Neutrophil (primary cell): ENCODE data around the gene HBE1.
"Not testable (repeated sequence)": the region's sequence is repeated elsewhere in the genome, so short reads cannot be mapped to it uniquely, and the experiment has no call there.

ENCODE experiments used
- H3K27ac ChIP-seq: fragments of 200-600 bp; sonication (generic); 2 replicates; pipeline ENCODE4 v1.5.1; 2016; ENCODE audit warnings: mild to moderate bottlenecking, moderate library complexity
- H3K27me3 ChIP-seq: fragments of 200-600 bp; sonication (generic); 2 replicates; pipeline ENCODE4 v1.6.0; 2016; ENCODE audit warnings: mild to moderate bottlenecking
- H3K36me3 ChIP-seq: fragments of 200-600 bp; sonication (generic); 2 replicates; pipeline ENCODE4 v1.5.1; 2017
- H3K4me1 ChIP-seq, 2 experiments: fragments of 200-600 bp in 1 of 2; sonication (generic) in 1 of 2; 1 replicate in 1 of 2; 2 replicates in 1 of 2; pipeline versions ENCODE4 v1.5.1 to v1.6.1; 2013 to 2016; ENCODE audit warnings: low read depth in 1 of 2, low read length in 1 of 2, mild to moderate bottlenecking in 1 of 2, moderate library complexity in 1 of 2; ENCODE audit not compliant: control insufficient read depth in 1 of 2, insufficient read depth in 1 of 2
- H3K4me3 ChIP-seq, 2 experiments: fragments of 200-600 bp in 1 of 2; sonication (generic) in 1 of 2; 1 replicate in 1 of 2; 2 replicates in 1 of 2; pipeline ENCODE4 v1.5.1; 2013 to 2016; ENCODE audit warnings: low read depth in 1 of 2, low read length in 1 of 2, mild to moderate bottlenecking in 1 of 2, moderate library complexity in 1 of 2
- H3K9me3 ChIP-seq: fragments of 200-600 bp; sonication (generic); 2 replicates; pipeline ENCODE4 v1.5.1; 2016
- TF ChIP-seq, protein P1 (sequence below): fragments of 200-600 bp; sonication (generic); IDR thresholded peaks from 2 replicates; pipeline ENCODE4 v1.5.1; 2016; ENCODE audit warnings: antibody characterized with exemption

Gene HBE1

DNA sequence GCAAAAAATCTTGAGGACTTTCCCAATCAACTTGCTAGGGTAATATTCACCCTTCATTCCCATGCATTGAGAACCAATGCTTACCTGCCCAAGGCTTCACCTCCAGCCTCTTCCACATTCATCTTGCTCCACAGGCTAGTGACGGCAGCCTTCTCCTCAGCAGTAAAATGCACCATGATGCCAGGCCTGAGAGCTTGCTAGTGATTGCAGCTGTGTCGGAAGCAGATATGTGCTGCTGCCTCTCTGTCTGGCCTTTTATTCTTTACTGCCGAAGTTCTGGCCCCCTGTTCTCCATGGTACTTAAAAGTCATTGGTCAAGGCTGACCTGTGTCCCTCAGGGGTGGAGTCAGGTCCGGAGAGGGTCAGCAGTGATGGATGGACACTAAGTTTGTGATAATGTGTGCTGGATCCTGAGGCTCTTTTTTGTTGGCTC lies at the start of gene HBE1:
Gene HBE1 (minus strand): TSS at position 231 of the 433 bp plus-strand sequence. CDS start 55 bp downstream, at position 176.
- peaks cover 3% of the 10 kb centered on the region for H3K9me3 ChIP-seq
- TF ChIP-seq, protein P1, sequence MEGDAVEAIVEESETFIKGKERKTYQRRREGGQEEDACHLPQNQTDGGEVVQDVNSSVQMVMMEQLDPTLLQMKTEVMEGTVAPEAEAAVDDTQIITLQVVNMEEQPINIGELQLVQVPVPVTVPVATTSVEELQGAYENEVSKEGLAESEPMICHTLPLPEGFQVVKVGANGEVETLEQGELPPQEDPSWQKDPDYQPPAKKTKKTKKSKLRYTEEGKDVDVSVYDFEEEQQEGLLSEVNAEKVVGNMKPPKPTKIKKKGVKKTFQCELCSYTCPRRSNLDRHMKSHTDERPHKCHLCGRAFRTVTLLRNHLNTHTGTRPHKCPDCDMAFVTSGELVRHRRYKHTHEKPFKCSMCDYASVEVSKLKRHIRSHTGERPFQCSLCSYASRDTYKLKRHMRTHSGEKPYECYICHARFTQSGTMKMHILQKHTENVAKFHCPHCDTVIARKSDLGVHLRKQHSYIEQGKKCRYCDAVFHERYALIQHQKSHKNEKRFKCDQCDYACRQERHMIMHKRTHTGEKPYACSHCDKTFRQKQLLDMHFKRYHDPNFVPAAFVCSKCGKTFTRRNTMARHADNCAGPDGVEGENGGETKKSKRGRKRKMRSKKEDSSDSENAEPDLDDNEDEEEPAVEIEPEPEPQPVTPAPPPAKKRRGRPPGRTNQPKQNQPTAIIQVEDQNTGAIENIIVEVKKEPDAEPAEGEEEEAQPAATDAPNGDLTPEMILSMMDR: no peak
- no peak within 1 kb of the TSS for H3K27ac ChIP-seq
- H3K36me3 ChIP-seq: no peaks in the 10 kb centered on the region
- H3K4me3 ChIP-seq: no peak within 1 kb of the TSS
- H3K4me1 ChIP-seq: no peaks in the 10 kb centered on the region
- no peaks in the 10 kb centered on the region for H3K27me3 ChIP-seq

DNA sequence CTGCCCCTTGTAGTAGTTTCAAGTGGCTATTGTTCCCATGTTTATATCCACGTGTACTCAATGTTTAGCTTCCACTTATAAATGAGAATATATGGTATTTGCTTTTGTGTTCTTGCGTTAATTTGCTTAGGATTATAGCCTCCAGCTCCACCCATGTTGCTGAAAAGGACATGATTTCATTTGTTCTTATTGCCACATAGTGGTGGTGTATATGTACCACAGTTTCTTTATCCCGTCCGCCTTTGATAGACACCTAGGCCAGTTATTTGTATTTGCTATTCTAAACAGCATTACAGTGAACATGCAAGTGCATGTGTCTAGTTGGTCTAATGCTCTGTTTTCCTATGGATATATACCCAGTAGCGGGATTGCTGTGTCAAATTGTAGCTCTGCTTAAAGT lies 47.5 kb upstream of the HBE1 start:
- Histone ChIP-seq H3K4me3 (no peak overlapping the region), H3K4me1 (no peaks in the 10 kb centered on the region), H3K27ac (no peak overlapping the region), H3K36me3 (no peaks in the 10 kb centered on the region), H3K27me3 (no peaks in the 10 kb centered on the region), H3K9me3 (no peaks in the 10 kb centered on the region)
- TF ChIP-seq, protein P1: no peak

DNA sequence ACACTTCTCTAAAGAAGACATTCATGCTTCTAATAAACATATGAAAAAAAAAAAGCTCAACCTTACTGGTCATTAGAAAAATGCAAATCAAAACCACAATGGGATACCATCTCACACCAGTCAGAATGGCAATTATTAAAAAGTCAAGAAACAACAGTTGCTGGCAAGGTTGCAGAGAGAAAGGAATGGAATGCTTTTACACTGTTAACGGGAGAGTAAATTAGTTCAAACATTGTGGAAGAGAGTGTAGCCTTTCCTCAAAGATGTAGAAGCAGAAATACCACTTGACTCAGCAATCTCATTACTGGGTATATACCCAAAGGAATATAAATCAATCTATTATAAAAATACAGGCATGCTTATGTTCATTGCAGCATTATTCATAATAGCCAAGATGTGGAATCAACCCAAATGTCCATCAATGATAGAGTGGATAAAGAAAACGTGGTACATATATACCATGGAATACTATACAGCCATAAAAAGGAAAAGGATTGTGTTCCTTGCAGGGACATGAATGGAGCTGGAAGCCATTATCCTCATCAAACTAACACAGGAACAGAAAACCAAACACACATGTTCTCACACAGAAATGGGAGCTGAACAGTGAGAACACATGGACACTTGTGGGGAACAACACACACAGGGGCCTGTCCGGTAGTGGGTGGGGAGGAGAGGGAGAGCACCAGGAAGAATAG lies 43.7 kb upstream of the HBE1 start:
- H3K4me1 ChIP-seq, H3K4me3 ChIP-seq, H3K27me3 ChIP-seq, H3K36me3 ChIP-seq, H3K9me3 ChIP-seq, H3K27ac ChIP-seq: not testable (repeated sequence)

DNA sequence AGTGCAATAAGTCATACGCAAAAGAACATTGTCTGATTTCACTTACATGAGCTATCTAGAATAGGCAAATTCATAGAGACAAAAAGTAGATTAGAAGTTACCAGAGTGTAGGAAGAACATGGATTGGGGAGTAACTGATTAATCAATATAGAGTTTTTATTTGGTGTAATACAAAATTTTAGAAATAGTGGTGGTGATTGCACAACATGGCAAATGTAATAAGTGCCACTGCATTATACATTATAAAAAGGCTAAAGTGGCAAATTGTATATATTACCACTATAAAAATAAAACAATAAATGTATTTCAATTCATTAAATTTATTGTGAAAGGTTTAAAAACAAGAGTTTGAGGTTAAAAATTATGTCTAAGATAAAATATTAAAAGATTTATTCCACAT lies 40.7 kb upstream of the HBE1 start:
- TF ChIP-seq, protein P1: no peak
- Histone ChIP-seq H3K4me1 (no peaks in the 10 kb centered on the region), H3K4me3 (no peak overlapping the region), H3K36me3 (no peaks in the 10 kb centered on the region), H3K27me3 (no peaks in the 10 kb centered on the region), H3K9me3 (no peaks in the 10 kb centered on the region), H3K27ac (no peak overlapping the region)

DNA sequence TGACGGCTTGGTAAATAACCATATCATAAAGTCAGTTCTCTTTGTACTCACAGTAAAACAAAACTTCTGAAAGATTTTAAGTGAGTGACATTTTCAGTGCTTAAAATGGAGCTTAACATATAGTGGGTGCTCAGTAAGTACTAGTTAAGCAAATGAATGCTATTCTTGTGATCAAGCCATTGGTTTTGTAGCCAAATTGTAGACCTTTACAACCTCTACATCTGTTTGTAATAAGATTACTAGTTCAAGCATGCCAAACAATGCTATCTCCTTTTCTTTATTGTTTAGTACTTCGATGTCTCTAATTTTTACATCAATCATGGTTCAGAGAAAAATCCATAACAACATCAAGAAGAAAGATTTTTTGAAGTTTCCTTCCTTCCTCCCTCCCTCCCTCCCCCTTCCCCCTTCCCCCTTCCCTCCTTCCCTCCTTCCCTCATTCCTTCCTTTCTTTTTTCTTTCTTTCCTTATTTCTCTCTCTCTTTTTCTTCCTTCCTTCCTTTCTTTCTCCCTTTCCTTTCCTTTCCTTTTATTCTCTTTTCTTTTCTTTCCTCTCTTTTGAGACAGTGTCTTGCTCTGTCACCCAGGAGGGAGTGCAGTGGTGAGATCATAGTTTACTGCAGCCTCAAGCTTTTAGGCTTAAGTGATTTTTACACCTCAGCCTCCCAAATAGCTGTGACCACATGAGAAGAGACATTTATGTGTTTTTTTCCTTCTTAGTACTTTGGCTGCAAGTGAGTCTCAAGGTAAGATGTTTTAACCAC lies 37.7 kb upstream of the HBE1 start:
- no peak overlapping the region for H3K4me3 ChIP-seq
- no peak overlapping the region for H3K27ac ChIP-seq
- H3K4me1 ChIP-seq: no peaks in the 10 kb centered on the region
- no peaks in the 10 kb centered on the region for H3K9me3 ChIP-seq
- no peaks in the 10 kb centered on the region for H3K36me3 ChIP-seq
- no peaks in the 10 kb centered on the region for H3K27me3 ChIP-seq
- TF ChIP-seq, protein P1: no peak

DNA sequence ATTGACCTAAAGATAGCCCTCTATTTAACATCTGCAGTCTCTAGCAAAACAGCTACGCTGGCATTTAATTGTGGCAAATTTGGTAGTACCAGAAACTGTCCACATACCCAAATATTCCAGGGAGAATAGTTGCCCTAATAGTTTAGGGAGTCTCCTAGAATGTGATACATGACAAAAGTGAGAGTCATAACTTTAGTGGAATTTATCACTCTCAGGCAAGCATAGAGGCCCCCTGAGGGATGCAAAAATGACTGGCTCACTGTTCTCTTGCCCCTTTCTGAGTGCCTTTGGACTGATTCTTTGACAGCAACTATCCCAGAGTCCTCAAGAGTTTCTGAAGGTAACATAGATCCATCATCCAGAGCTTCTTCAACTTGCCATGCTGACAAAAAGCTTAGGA lies 34.3 kb upstream of the HBE1 start:
- Histone ChIP-seq H3K36me3 (no peaks in the 10 kb centered on the region), H3K4me1 (no peaks in the 10 kb centered on the region), H3K4me3 (no peak overlapping the region), H3K9me3 (no peaks in the 10 kb centered on the region), H3K27me3 (no peaks in the 10 kb centered on the region), H3K27ac (no peak overlapping the region)
- TF ChIP-seq, protein P1: no peak
